ENCODE data around the gene VPS13A. TPM values are rescaled to one million over a fixed set of nuclear protein-coding genes. Genes with fewer than 3 reads are reported as not detected.

Gene VPS13A
- total RNA-seq, 1 experiment from 2014 or later, result 52.8 TPM

GRCh38 chr9:77435277-77435676 is 257.9 kb downstream of the VPS13A start (continued):
- no peak for TF ChIP-seq ZFX (IDR thresholded peaks at IDR 0.05)
- no peak for TF ChIP-seq SIN3A (IDR thresholded peaks at IDR 0.05; ENCODE audit: low read depth)

- Histone ChIP-seq H3K9ac (ENCODE audit: low read length) (no peak overlapping the region), H3K27ac (ENCODE audit: low read depth, low read length) (no peak overlapping the region), H3K36me3 (ENCODE audit: control insufficient read depth in 1 of 2, insufficient read depth in 2 of 2, low read length in 2 of 2) (no peaks in the 10 kb centered on the region), H3K4me2 (ENCODE audit: low read length) (no peak overlapping the region), H3K27me3 (ENCODE audit: insufficient read depth, low read length) (no peaks in the 10 kb centered on the region), H4K20me1 (ENCODE audit: insufficient read depth) (no peaks in the 10 kb centered on the region), H3K4me3 (replicated peaks in 1 of 2; ENCODE audit: low read depth in 1 of 2, low read length in 2 of 2) (no peak overlapping the region), H3K9me2 (ENCODE audit: insufficient read depth) (no peaks in the 10 kb centered on the region), H3K9me3 (ENCODE audit: control insufficient read depth in 1 of 2, insufficient read depth in 1 of 2, low read depth in 1 of 2, low read length in 2 of 2) (no peaks in the 10 kb centered on the region), H3K79me2 (ENCODE audit: insufficient read depth, low read length) (no peaks in the 10 kb centered on the region), H2AFZ (ENCODE audit: low read depth, low read length, poor library complexity, severe bottlenecking) (no peak overlapping the region), H3K4me1 (ENCODE audit: control insufficient read depth in 1 of 2, insufficient read depth in 2 of 2, low read length in 2 of 2) (no peaks in the 10 kb centered on the region)
- CTCF ChIA-PET, result no interaction called here
- no TSS peak for BruUV-seq (replicated peaks)
- intact Hi-C loops (cut with micrococcal nuclease), result loop anchor here (10.0 kb wide), 2 partner anchors 49 to 271 kb away; no protein-coding TSS in a partner anchor
- POLR2A ChIA-PET, result no interaction called here
- RAD21 ChIA-PET (ENCODE audit: low non-redundant PET in 1 of 2, low total read pairs in 2 of 2, uncharacterized antibody in 2 of 2, unreplicated experiment in 2 of 2), result no interaction called here
- ATAC-seq (no peak), DNase-seq (ENCODE audit: low read depth, low spot score) (no peak)
- TF ChIP-seq ZBTB33 (IDR thresholded peaks at IDR 0.05; ENCODE audit: extremely low read depth, insufficient replicate concordance, low read length) (no peak), EZH2phosphoT487 (IDR thresholded peaks at IDR 0.05; ENCODE audit: borderline replicate concordance) (no peak), CBX3 (IDR thresholded peaks at IDR 0.05; ENCODE audit: low read depth) (no peak), CEBPB (IDR thresholded peaks at IDR 0.05; ENCODE audit: low read depth) (no peak), ZFX (IDR thresholded peaks at IDR 0.05) (no peak), EZH2 (IDR thresholded peaks at IDR 0.05) (no peak), YY1 (IDR thresholded peaks at IDR 0.05; ENCODE audit: extremely low read depth, insufficient replicate concordance, low read depth, low read length) (no peak), JUND (IDR thresholded peaks at IDR 0.05) (no peak), FOSL1 (IDR thresholded peaks at IDR 0.05; ENCODE audit: low read depth) (no peak), MAX (IDR thresholded peaks at IDR 0.05) (no peak), SIN3A (IDR thresholded peaks at IDR 0.05; ENCODE audit: low read depth) (no peak), TCF7L2 (IDR thresholded peaks at IDR 0.05; ENCODE audit: borderline replicate concordance, extremely low read depth, insufficient read depth, insufficient read length) (no peak), ZNF274 (IDR thresholded peaks at IDR 0.05; ENCODE audit: low read depth, low read length) (no peak), SRF (IDR thresholded peaks at IDR 0.05; ENCODE audit: low read depth) (no peak), POLR2AphosphoS5 (IDR thresholded peaks at IDR 0.05; ENCODE audit: low read depth, low read length) (no peak), ATF3 (IDR thresholded peaks at IDR 0.05) (no peak)
These were observed 258.4 kb downstream of the VPS13A start for GRCh38 chr9:77435688-77436087.

Measured in HCT116 (cell line).